GM06990 (cell line): ENCODE data around the gene DYNLT1.
"Not testable (repeated sequence)": the region's sequence is repeated elsewhere in the genome, so short reads cannot be mapped to it uniquely, and the experiment has no call there.

ENCODE experiments used
- DNase-seq: peaks from one replicate; pipeline ENCODE4 v3.0.0-alpha.2; 2011; ENCODE audit not compliant: insufficient read length; ENCODE audit errors: extremely low read depth
- H3K27me3 ChIP-seq: replicated peaks from 2 replicates; pipeline ENCODE4 v1.6.0; 2011; ENCODE audit warnings: low read length; ENCODE audit not compliant: control insufficient read depth, insufficient read depth
- H3K36me3 ChIP-seq: 2 replicates; pipeline ENCODE4 v1.5.1; 2011; ENCODE audit warnings: low read length; ENCODE audit not compliant: control insufficient read depth, insufficient read depth
- H3K4me3 ChIP-seq: replicated peaks from 2 replicates; pipeline ENCODE4 v1.5.1; 2011; ENCODE audit warnings: low read depth, mild to moderate bottlenecking, control low read depth, low read length
- CTCF ChIP-seq: IDR thresholded peaks from 2 replicates; pipeline ENCODE4 v1.5.1; 2011; ENCODE audit warnings: low read length, control low read depth, mild to moderate bottlenecking, inconsistent platforms; ENCODE audit not compliant: insufficient read depth, poor library complexity, severe bottlenecking

Gene DYNLT1

GRCh38 chr6:158619922-158620801 is 24.4 kb downstream of the DYNLT1 start:
- DNase-seq: no peak
- TF ChIP-seq CTCF: no peak
- Histone ChIP-seq H3K36me3 (peaks cover 15% of the 10 kb centered on the region), H3K27me3 (no peaks in the 10 kb centered on the region), H3K4me3 (no peak overlapping the region)

DNA sequence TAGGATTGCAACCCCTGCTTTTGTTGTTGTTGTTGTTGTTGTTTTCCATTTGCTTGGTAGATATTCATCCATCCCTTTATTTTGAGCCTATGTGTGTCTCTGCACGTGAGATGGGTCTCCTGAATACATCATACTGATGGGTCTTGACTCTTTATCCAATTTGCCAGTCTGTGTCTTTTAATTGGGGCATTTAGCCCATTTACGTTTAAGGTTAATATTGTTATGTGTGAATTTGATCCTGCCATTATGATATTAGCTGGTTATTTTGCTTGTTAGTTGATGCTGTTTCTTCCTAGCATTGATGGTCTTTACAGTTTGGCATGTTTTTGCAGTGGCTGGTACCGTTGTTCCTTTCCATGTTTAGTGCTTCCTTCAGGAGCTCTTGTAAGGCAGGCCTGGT is 26.3 kb downstream of the DYNLT1 start:
- peaks cover 13% of the 10 kb centered on the region for H3K36me3 ChIP-seq
- H3K4me3 ChIP-seq, DNase-seq, H3K27me3 ChIP-seq: not testable (repeated sequence)

GRCh38 chr6:158614606-158615005 is 29.9 kb downstream of the DYNLT1 start:
- H3K36me3 ChIP-seq, H3K27me3 ChIP-seq, DNase-seq, H3K4me3 ChIP-seq: not testable (repeated sequence)

DNA sequence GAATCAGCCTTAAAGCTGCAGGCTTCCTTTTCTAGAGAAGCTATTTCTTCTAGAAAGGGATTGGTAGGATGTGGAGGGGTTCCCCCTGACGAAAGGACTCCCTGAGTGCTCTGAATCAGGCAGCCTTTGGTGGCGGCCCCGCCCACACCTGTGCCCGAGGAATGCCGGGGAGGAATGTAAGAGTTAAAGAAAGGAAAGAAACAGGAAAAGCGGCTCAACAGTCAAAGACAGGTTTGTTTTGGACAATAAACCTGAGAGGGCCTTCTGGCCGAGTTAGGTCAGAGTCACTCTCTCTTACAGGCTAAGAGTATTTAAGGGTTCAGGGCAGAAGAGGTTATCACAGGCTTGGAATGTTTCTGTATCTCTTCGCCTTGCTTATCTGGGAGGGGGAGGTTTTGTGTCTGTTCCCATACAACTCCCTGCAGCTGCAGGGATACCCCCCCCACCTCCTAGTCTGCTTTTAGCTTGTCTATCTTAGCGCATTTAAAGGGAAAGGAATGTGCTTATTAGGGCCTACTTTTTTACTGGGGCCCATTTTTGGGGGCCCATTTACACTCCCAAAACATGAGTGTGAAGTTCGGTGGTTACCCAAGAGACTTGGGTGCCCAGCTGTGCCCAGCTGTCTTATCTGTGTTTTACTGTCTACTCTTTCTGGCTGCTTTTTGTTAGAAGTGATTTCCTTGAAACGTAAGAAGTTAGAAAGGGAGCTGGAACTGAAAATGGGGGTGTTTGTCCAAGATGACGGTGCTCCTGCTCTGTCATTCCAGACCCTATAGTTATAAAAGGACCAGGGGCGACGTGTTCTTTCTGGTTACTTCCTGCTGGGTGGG is 32.8 kb downstream of the DYNLT1 start:
- Histone ChIP-seq H3K4me3 (no peak overlapping the region), H3K36me3 (peaks cover 15% of the 10 kb centered on the region), H3K27me3 (no peaks in the 10 kb centered on the region)
- no peak for TF ChIP-seq CTCF
- DNase-seq: no peak

DNA sequence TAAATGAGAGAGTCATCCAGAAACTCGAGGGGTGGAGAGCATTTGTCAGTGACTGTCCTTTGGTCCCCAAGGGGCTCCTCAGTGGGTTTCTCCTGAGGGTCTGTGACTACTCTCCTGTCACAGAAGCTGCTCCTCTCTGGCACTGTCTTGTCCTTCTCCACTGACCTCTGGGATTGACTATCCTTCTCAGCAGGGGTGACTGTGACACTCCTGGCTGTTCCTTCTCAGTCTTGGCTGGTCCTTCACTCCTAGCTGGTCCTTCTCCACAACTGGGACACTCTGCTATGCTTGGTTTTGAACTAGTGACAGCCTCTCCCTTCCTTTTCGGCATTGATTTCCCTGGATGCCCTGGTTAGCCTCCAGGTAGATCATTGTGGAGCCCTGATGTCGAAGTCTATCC is 33.5 kb downstream of the DYNLT1 start:
- no peak for DNase-seq
- no peak for TF ChIP-seq CTCF
- H3K27me3 ChIP-seq: no peaks in the 10 kb centered on the region
- peaks cover 20% of the 10 kb centered on the region for H3K36me3 ChIP-seq
- H3K4me3 ChIP-seq: no peak overlapping the region

- no peak for TF ChIP-seq CTCF
- no peak overlapping the region for H3K4me3 ChIP-seq
- H3K27me3 ChIP-seq: no peaks in the 10 kb centered on the region
- peaks cover 20% of the 10 kb centered on the region for H3K36me3 ChIP-seq
- no peak for DNase-seq
These were observed 34.1 kb downstream of the DYNLT1 start for GRCh38 chr6:158610319-158610968.
